Coronary artery (tissue), 2 donors: ENCODE data around the gene KCNK15.
A peak's percentile ranks its signal among the peaks of the same experiment; 100 is the strongest.
"Not testable (repeated sequence)": the region's sequence is repeated elsewhere in the genome, so short reads cannot be mapped to it uniquely, and the experiment has no call there.

Experiments
- DNase-seq: peaks from one replicate; pipeline ENCODE4 v3.0.0-alpha.2; 2017; ENCODE audit warnings: low spot score
- H3K27ac ChIP-seq, 2 donors: fragments of 200-600 bp; sonication (generic); one replicate each; pipeline ENCODE4 v1.5.1; 2016 to 2019
- H3K4me3 ChIP-seq: fragments of 200-600 bp; sonication (generic); 2 replicates; pipeline ENCODE4 v1.5.1; 2016; ENCODE audit warnings: mild to moderate bottlenecking, moderate library complexity
- CTCF ChIP-seq: fragments of 200-600 bp; sonication (generic); IDR thresholded peaks from one replicate; pipeline ENCODE4 v1.5.1; 2019; ENCODE audit warnings: antibody characterized with exemption

KCNK15 gene

GRCh38 chr20:44745598-44746366, at the start of gene KCNK15:
KCNK15 (plus strand) TSS chr20:44745865; CDS start chr20:44745911, 46 bp downstream.
- no peak for TF ChIP-seq CTCF
- H3K27ac ChIP-seq = peak within 1 kb of the TSS; percentile 82 to 89
- H3K4me3 ChIP-seq = peak within 1 kb of the TSS; percentile 92
- DNase-seq = no peak

GRCh38 chr20:44696315-44696714, 49.4 kb upstream of the KCNK15 start:
- Histone ChIP-seq H3K27ac (peak overlapping the region; percentile 87 to 94), H3K4me3 (no peak overlapping the region)
- no peak for TF ChIP-seq CTCF
- no peak for DNase-seq

- not testable (repeated sequence) for DNase-seq
Observed at GRCh38 chr20:44697041-44697440, 48.6 kb upstream of the KCNK15 start.

GRCh38 chr20:44698351-44698750, 47.3 kb upstream of the KCNK15 start:
- no peak for TF ChIP-seq CTCF
- no peak for DNase-seq
- no peak overlapping the region for H3K4me3 ChIP-seq
- peak overlapping the region; percentile 66 to 73 for H3K27ac ChIP-seq

More at GRCh38 chr20:44697041-44697440, 48.6 kb upstream of the KCNK15 start:
- H3K27ac ChIP-seq = peak overlapping the region; percentile 87 to 94
- not testable (repeated sequence) for H3K4me3 ChIP-seq

- no peak overlapping the region for H3K4me3 ChIP-seq
- peak overlapping the region in 1 of 2 donors; percentile 95 for H3K27ac ChIP-seq
- TF ChIP-seq CTCF = no peak
- DNase-seq = no peak
Observed at GRCh38 chr20:44700306-44700705, 45.4 kb upstream of the KCNK15 start.

- H3K4me3 ChIP-seq = no peak overlapping the region
- peak overlapping the region; percentile 94 to 95 for H3K27ac ChIP-seq
- no peak for DNase-seq
- no peak for TF ChIP-seq CTCF
Observed at GRCh38 chr20:44701118-44701857, 44.4 kb upstream of the KCNK15 start.

GRCh38 chr20:44701858-44702256, 43.8 kb upstream of the KCNK15 start:
- Histone ChIP-seq H3K27ac (peak overlapping the region; percentile 94 to 95), H3K4me3 (no peak overlapping the region)
- no peak for TF ChIP-seq CTCF
- DNase-seq = no peak
